Colonic mucosa (tissue), 4 donors: Measurements from ENCODE around the gene TEX52. TPM values are rescaled to one million over a fixed set of nuclear protein-coding genes. Genes with fewer than 3 reads are reported as not detected.

Experiments
- DNase-seq: peaks from one replicate; pipeline ENCODE4 v3.0.0-alpha.2; 2020
- H3K27ac ChIP-seq: fragments of 200-600 bp; one replicate; pipeline ENCODE4 v1.8.0; 2021
- H3K27me3 ChIP-seq: fragments of 200-600 bp; one replicate; pipeline ENCODE4 v1.8.0; 2021
- H3K36me3 ChIP-seq: fragments of 200-600 bp; one replicate; pipeline ENCODE4 v1.8.0; 2021
- H3K4me1 ChIP-seq: fragments of 200-600 bp; one replicate; pipeline ENCODE4 v1.8.0; 2021; ENCODE audit warnings: mild to moderate bottlenecking
- H3K4me3 ChIP-seq: fragments of 200-600 bp; one replicate; pipeline ENCODE4 v1.8.0; 2021
- H3K9ac ChIP-seq, 2 donors: one replicate each; pipeline ENCODE4 v1.7.0; 2013; ENCODE audit warnings: control low read depth in 2 of 2, low read depth in 2 of 2, low read length in 2 of 2
- H3K9me3 ChIP-seq: fragments of 200-600 bp; one replicate; pipeline ENCODE4 v1.8.0; 2021
- intact Hi-C: fragments of 100-400 bp; cut with DNase I; formaldehyde crosslinking; loops from one replicate; pipeline ENCODE4 v1.14.1; 2022
- total RNA-seq, 2 donors: library from RNA; stranded (reverse); fragmentation: NEBNext Ultra II Directional in 1 of 2; extraction: Animal tissue kit (Norgen Biotek cat#: 25700) in 1 of 2; gene quantifications; one replicate each; pipeline ENCODE4 v1.2.1, GENCODE V29; 2021
- TF ChIP-seq, protein P1 (sequence below): fragments of 200-600 bp; IDR thresholded peaks from one replicate; pipeline ENCODE4 v1.8.0; 2022; ENCODE audit warnings: antibody characterized with exemption, mild to moderate bottlenecking
- donor health status: healthy.
- donor health status: DM: no; HTN: no; CAD: no.
- donor health status: DM: no; HTN: no; CAD: no.

Gene TEX52
- total RNA-seq, 2 donors from 2014 or later, result not detected

DNA sequence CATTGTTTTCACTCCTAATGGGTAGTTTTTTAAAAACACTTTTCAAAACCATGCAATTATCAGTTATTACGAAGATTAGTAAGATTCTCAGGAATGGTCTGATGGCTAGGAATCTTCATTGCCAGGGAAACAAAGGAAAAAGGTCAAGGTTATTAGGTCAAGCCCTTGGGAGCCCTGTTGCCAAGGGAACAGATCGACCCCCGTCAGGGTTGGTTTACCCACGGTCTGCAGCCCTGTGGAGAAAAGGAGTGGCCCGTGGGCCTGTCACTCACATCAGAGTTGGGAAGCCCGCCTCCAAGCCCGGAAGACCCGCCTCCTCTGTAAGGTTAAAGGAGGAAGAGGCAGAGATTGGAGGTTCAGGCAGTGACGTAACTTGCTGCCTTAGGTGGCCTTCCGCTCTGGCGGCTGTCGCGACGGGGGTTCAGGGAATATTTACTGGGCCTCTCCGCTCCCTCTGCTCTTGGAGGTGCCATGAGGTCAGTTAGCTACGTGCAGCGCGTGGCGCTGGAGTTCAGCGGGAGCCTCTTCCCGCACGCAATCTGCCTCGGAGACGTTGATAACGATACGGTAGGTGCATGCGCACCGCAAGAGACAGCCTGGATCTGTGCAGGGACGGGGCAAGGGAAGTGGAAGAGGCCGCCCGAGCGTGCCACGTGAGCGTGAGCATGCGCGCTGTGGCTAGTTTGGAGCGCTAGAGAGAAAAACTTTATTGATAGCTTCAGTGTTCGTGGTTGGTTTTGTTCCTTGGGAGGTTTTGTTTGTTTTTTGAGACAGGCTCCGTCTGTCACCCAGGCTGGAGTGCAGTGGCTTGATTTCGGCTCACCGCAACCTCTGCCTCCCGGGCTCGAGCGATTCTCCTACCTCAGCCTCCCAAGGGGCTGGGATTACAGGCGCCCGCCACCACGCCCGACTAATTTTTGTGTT lies 44.3 kb downstream of the TEX52 start, which contains the start of gene ITFG2:
ITFG2 (plus strand) TSS at position 379 of the 924 bp plus-strand sequence; CDS start at position 472, 93 bp downstream.
- peak; percentile 99 for DNase-seq
- H3K27me3 ChIP-seq, result no peaks in the 10 kb centered on the region
- peaks cover 14% of the 10 kb centered on the region for H3K4me1 ChIP-seq
- no peaks in the 10 kb centered on the region for H3K36me3 ChIP-seq
- intact Hi-C loops, result no loop called here
- TF ChIP-seq, protein P1, sequence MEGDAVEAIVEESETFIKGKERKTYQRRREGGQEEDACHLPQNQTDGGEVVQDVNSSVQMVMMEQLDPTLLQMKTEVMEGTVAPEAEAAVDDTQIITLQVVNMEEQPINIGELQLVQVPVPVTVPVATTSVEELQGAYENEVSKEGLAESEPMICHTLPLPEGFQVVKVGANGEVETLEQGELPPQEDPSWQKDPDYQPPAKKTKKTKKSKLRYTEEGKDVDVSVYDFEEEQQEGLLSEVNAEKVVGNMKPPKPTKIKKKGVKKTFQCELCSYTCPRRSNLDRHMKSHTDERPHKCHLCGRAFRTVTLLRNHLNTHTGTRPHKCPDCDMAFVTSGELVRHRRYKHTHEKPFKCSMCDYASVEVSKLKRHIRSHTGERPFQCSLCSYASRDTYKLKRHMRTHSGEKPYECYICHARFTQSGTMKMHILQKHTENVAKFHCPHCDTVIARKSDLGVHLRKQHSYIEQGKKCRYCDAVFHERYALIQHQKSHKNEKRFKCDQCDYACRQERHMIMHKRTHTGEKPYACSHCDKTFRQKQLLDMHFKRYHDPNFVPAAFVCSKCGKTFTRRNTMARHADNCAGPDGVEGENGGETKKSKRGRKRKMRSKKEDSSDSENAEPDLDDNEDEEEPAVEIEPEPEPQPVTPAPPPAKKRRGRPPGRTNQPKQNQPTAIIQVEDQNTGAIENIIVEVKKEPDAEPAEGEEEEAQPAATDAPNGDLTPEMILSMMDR, result no peak
- H3K27ac ChIP-seq, result peak within 1 kb of the TSS; percentile 92
- peak within 1 kb of the TSS; percentile 86 to 97 for H3K9ac ChIP-seq
- no peaks in the 10 kb centered on the region for H3K9me3 ChIP-seq
- H3K4me3 ChIP-seq, result peak within 1 kb of the TSS; percentile 64

DNA sequence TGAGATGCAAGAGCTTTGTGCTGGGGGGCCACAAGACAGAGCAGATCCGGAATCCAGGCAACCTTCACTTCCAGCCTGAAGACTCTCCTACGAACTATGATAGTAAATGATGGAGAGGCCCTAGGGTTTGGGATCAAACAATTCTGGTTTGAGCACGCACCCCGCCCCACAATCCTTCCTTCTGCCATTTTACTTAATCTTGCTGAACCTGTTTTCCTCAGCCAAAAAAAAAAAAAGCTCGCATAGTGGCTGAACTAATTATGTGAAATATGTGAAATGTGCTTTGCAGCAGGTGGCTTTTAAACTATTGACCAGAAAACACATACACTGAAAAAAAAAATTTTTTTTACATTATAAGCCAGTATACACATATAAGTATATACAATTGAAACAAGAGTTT lies 45.0 kb downstream of the TEX52 start:
- Histone ChIP-seq H3K4me3 (peak overlapping the region; percentile 64), H3K4me1 (peaks cover 14% of the 10 kb centered on the region), H3K27me3 (no peaks in the 10 kb centered on the region), H3K9me3 (no peaks in the 10 kb centered on the region), H3K36me3 (no peaks in the 10 kb centered on the region), H3K27ac (no peak overlapping the region), H3K9ac (peak overlapping the region in 1 of 2 donors; percentile 97)
- intact Hi-C loops, result no loop called here
- TF ChIP-seq, protein P1, result no peak
- no peak for DNase-seq

DNA sequence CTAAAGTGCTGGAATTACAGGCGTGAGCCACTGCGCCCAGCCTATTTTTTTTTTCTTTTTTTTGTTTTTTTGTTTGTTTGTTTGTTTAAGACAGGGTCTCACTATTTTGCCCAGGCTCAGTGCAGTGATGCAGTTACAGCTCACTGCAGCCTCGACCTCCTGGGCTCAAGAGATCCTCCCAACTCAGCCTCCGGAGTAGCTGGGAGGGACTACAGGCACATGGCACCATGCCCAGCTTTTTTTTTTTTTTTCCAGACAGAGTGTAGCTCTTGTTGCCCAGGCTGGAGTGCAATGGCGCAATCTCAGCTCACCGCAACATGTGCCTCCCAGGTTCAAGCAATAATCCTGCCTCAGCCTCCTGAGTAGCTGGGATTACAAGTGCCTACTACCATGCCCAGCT lies 50.1 kb downstream of the TEX52 start:
- H3K9me3 ChIP-seq, result no peaks in the 10 kb centered on the region

DNA sequence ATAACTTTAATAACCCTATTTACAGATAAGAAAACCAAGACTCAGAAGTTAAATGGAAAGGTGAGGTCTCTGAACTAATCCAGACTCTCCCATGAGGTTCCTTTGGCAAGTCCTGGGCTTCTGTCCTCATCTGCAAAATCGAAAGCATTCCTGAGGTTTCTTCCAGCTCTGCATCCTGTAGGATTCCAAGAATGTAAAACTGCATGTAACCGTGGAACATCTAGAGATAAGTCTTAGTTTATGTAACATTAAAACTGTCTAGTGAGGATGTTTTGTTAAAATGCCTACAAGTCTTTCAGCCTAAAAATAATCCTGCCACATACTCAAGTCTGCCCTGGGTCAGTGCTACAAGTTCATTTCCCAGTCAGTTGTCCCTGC lies 51.7 kb downstream of the TEX52 start:
- H3K27me3 ChIP-seq, result no peaks in the 10 kb centered on the region
- H3K9ac ChIP-seq, result no peak overlapping the region
- peaks cover 19% of the 10 kb centered on the region for H3K36me3 ChIP-seq
- H3K4me3 ChIP-seq, result no peak overlapping the region
- intact Hi-C loops, result no loop called here
- H3K9me3 ChIP-seq, result no peaks in the 10 kb centered on the region
- H3K27ac ChIP-seq, result no peak overlapping the region
- TF ChIP-seq, protein P1, result no peak
- DNase-seq, result no peak
- H3K4me1 ChIP-seq, result no peaks in the 10 kb centered on the region

More for the DNA sequence above, 50.1 kb downstream of the TEX52 start:
- Histone ChIP-seq H3K27ac (no peak overlapping the region), H3K36me3 (peaks cover 14% of the 10 kb centered on the region), H3K4me1 (peaks cover 3% of the 10 kb centered on the region), H3K27me3 (no peaks in the 10 kb centered on the region), H3K4me3 (no peak overlapping the region), H3K9ac (no peak overlapping the region)
- TF ChIP-seq, protein P1, result no peak
- DNase-seq, result no peak
- intact Hi-C loops, result no loop called here

DNA sequence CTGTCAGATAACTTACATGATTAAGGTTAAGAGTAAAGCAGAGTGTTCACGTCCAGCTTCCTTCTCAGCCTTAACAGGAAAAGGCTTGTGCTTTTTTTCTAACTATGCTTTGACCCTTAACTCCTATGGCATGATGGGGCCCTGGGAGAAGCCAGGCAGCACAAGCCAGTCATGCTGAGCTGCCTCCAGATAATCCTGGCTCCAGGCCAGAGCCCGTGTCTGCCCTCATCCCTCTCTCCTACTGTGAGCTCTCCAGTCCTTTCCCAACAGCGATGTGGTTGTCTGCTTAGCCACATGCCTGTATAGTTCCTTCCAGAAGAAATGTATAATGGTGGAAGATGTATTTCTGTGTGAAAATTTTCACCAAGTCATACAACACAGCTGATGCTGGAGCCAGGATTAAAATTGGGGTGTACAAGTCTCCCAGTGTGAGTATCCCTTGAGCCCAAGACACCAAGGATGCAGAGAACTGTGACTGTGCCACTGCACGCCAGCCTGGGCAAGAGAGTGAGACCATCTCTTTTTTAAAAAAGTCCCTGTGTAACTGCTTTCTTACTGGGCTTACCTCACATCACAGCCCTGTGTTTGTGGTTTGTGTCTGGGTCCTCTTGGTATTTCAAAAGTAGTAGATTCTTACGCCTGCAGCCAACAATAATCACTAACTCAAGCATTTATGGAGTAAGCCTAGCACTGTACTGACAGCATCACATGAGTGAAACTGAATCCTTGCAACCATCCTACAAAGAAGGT lies 52.3 kb downstream of the TEX52 start:
- TF ChIP-seq, protein P1, result no peak
- no peaks in the 10 kb centered on the region for H3K27me3 ChIP-seq
- no peak overlapping the region for H3K27ac ChIP-seq
- no peak overlapping the region for H3K9ac ChIP-seq
- H3K9me3 ChIP-seq, result no peaks in the 10 kb centered on the region
- no peaks in the 10 kb centered on the region for H3K4me1 ChIP-seq
- peaks cover 25% of the 10 kb centered on the region for H3K36me3 ChIP-seq
- DNase-seq, result no peak
- H3K4me3 ChIP-seq, result no peak overlapping the region
- intact Hi-C loops, result no loop called here
